B cell (primary cell): Measurements from ENCODE around the gene DDA1. TPM values are rescaled to one million over a fixed set of nuclear protein-coding genes. Genes with fewer than 3 reads are reported as not detected.

Experiments
- ATAC-seq: fragments of 200-7000 bp; cut with Tn5 transposase; one replicate; pipeline ENCODE4 v1.10.0; 2021; ENCODE audit warnings: low read depth, mild to moderate bottlenecking, moderate number of reproducible peaks, moderate library complexity
- CTCF ChIA-PET: fragments of 350-600 bp; sonication (Branson Sonifier 250); formaldehyde crosslinking; loops from one replicate; lab custom pipeline; 2021; ENCODE audit warnings: antibody characterized with exemption, inconsistent platforms; lab: Charles Lee
- POLR2A ChIA-PET: fragments of 350-600 bp; sonication (Branson Sonifier 250); formaldehyde crosslinking; loops from one replicate; lab custom pipeline; 2021; ENCODE audit warnings: antibody characterized with exemption; lab: Charles Lee
- DNase-seq: peaks from one replicate; pipeline ENCODE4 v3.0.0; 2013
- H2AFZ ChIP-seq: 2 replicates; pipeline ENCODE4 v1.6.1; 2012; ENCODE audit warnings: mild to moderate bottlenecking, low read depth, low read length; ENCODE audit not compliant: insufficient read depth, poor library complexity, severe bottlenecking
- H3K27ac ChIP-seq, 2 donors: 1 replicate in 1 of 2; 2 replicates in 1 of 2; pipeline ENCODE4 v1.5.1; 2012 to 2013; ENCODE audit warnings: low read length in 2 of 2, mild to moderate bottlenecking in 2 of 2, moderate library complexity in 1 of 2
- H3K27me3 ChIP-seq, 4 experiments: fragments of 200-600 bp in 1 of 4; sonication (generic) in 1 of 4; replicated peaks in 1 of 4; 1 replicate in 2 of 4; 2 replicates in 2 of 4; pipeline versions ENCODE4 v1.6.1 to v1.7.0; 2013 to 2016; ENCODE audit warnings: low read length in 3 of 4, mild to moderate bottlenecking in 2 of 4, mixed read lengths in 1 of 4, moderate library complexity in 1 of 4; ENCODE audit not compliant: insufficient read depth in 4 of 4, control insufficient read depth in 3 of 4; ENCODE audit errors: control extremely low read depth in 1 of 4
- H3K36me3 ChIP-seq, 2 experiments: replicated peaks in 1 of 2; 1 replicate in 1 of 2; 2 replicates in 1 of 2; pipeline versions ENCODE4 v1.6.1 to v1.7.1; 2013; ENCODE audit warnings: low read length in 1 of 2; ENCODE audit not compliant: insufficient read depth in 2 of 2, control insufficient read depth in 1 of 2; ENCODE audit errors: control extremely low read depth in 1 of 2, extremely low read depth in 1 of 2
- H3K4me1 ChIP-seq, 2 donors: fragments of 200-600 bp in 1 of 2; sonication (generic) in 1 of 2; 1 replicate in 1 of 2; 2 replicates in 1 of 2; pipeline versions ENCODE4 v1.5.1 to v1.6.1; 2013 to 2017; ENCODE audit warnings: low read length in 2 of 2; ENCODE audit not compliant: control insufficient read depth in 2 of 2, insufficient read depth in 2 of 2
- H3K4me2 ChIP-seq: replicated peaks from 2 replicates; pipeline ENCODE3; 2012; ENCODE audit warnings: mild to moderate bottlenecking, low read depth, low read length; ENCODE audit not compliant: poor library complexity, severe bottlenecking
- H3K4me3 ChIP-seq, 5 experiments: fragments of 200-600 bp in 1 of 5; sonication (generic) in 1 of 5; 1 replicate in 3 of 5; 2 replicates in 2 of 5; pipeline versions ENCODE4 v1.5.1 to v1.7.0; 2011 to 2016; ENCODE audit warnings: low read length in 4 of 5, mild to moderate bottlenecking in 4 of 5, low read depth in 2 of 5, control low read depth in 1 of 5, moderate library complexity in 1 of 5; ENCODE audit not compliant: insufficient read depth in 1 of 5; ENCODE audit errors: control extremely low read depth in 1 of 5, extremely low read depth in 1 of 5
- H3K79me2 ChIP-seq: fragments of 200-600 bp; sonication (generic); one replicate; pipeline ENCODE4 v1.6.0; 2016; ENCODE audit warnings: low read length; ENCODE audit not compliant: control insufficient read depth, insufficient read depth
- H3K9ac ChIP-seq: fragments of 200-600 bp; sonication (generic); 2 replicates; pipeline ENCODE4 v1.6.1; 2017; ENCODE audit warnings: mild to moderate bottlenecking, low read length, moderate library complexity
- H3K9me3 ChIP-seq, 3 donors: one replicate each; pipeline versions ENCODE4 v1.6.1 to v1.7.1; 2013; ENCODE audit warnings: low read length in 2 of 3; ENCODE audit not compliant: control insufficient read depth in 2 of 3, insufficient read depth in 1 of 3; ENCODE audit errors: control extremely low read depth in 1 of 3
- H4K20me1 ChIP-seq: 2 replicates; pipeline ENCODE4 v1.6.0; 2012; ENCODE audit warnings: mild to moderate bottlenecking, low read length; ENCODE audit not compliant: insufficient read depth, control insufficient read depth, poor library complexity, severe bottlenecking
- H3K27ac Mint-ChIP-seq: one replicate; pipeline ENCODE4 v1.8.0; 2021; ENCODE audit warnings: mixed read lengths
- H3K27me3 Mint-ChIP-seq: one replicate; pipeline ENCODE4 v1.8.0; 2021; ENCODE audit warnings: mixed read lengths
- H3K4me1 Mint-ChIP-seq: one replicate; pipeline ENCODE4 v1.8.0; 2021; ENCODE audit warnings: mixed read lengths
- H3K4me3 Mint-ChIP-seq: one replicate; pipeline ENCODE4 v1.8.0; 2021; ENCODE audit warnings: mixed read lengths
- H3K9me3 Mint-ChIP-seq: one replicate; pipeline ENCODE4 v1.8.0; 2022; ENCODE audit warnings: mixed read lengths; ENCODE audit not compliant: insufficient read depth
- CTCF ChIP-seq: fragments of 200-600 bp; IDR thresholded peaks from one replicate; pipeline ENCODE4 v1.8.0; 2022; ENCODE audit warnings: antibody characterized with exemption, mild to moderate bottlenecking
- EZH2 ChIP-seq: IDR thresholded peaks from 2 replicates; pipeline ENCODE4 v1.6.1; 2012; ENCODE audit warnings: borderline replicate concordance, low read depth, mild to moderate bottlenecking, moderate library complexity, low read length; ENCODE audit not compliant: insufficient read depth, poor library complexity, severe bottlenecking
- WGBS: methylation state at CpG from one replicate; pipeline ENCODE4 v1.1.5; 2013; ENCODE audit warnings: missing lambda C conversion rate; ENCODE audit not compliant: insufficient coverage; 5-methylcytosine and 5-hydroxymethylcytosine counted together
- intact Hi-C: fragments of 100-400 bp; cut with micrococcal nuclease; formaldehyde crosslinking; loops from one replicate; pipeline ENCODE4 v1.10.0; 2022
- polyA plus RNA-seq: library from polyadenylated mRNA; depleted of rRNA; stranded (reverse); fragments of >200 nt; gene quantifications from 2 replicates; pipeline ENCODE4 v1.2.3, GENCODE V29; 2012
- total RNA-seq, 2 donors: library from RNA; stranded (reverse); fragments of 120-200 nt in 1 of 2; gene quantifications; 1 replicate in 1 of 2; 2 replicates in 1 of 2; pipeline versions ENCODE4 v1.2.3 to v1.2.4, GENCODE V29; 2013 to 2022

DDA1 gene
- total and polyA plus RNA-seq, 2 donors (not counting 1 experiment from before 2014, with no cell fraction given): 38.4 TPM

- Mint-ChIP-seq H3K27ac (peak overlapping the region; percentile 56), H3K4me1 (peaks cover 16% of the 10 kb centered on the region), H3K9me3 (no peaks in the 10 kb centered on the region), H3K4me3 (peak overlapping the region; percentile 73), H3K27me3 (peaks cover 6% of the 10 kb centered on the region)
- CTCF ChIA-PET: interaction anchor here (0.9 to 1.3 kb wide), 3 partner anchors 11 to 42 kb away, joined by 3 to 4 read pairs (median 3); partner anchors contain the start of gene DDA1
- H3K27ac ChIP-seq: no peak overlapping the region
- POLR2A ChIA-PET: interaction anchor here (0.5 to 1.2 kb wide), 3 partner anchors 11 to 23 kb away, joined by 6 to 7 read pairs (median 6); partner anchors contain the start of gene DDA1
- peak overlapping the region in 4 of 5 experiments; percentile 52 to 70 (median 65) for H3K4me3 ChIP-seq
- H2AFZ ChIP-seq: peak overlapping the region; percentile 90
- no peaks in the 10 kb centered on the region for H4K20me1 ChIP-seq
- DNase-seq (peak; percentile 59), ATAC-seq (peak; percentile 26)
- H3K79me2 ChIP-seq: no peaks in the 10 kb centered on the region
- 7% methylated on average over 75 of the region's 94 CpGs for WGBS
- intact Hi-C loops: no loop called here
- peaks cover 0 to 25% (median 1%) of the 10 kb centered on the region in 4 experiments for H3K27me3 ChIP-seq
- H3K9ac ChIP-seq: peak overlapping the region; percentile 65
- H3K4me2 ChIP-seq: peak overlapping the region; percentile 97
- peaks cover 0 to 10% (median 0%) of the 10 kb centered on the region in 3 donors for H3K9me3 ChIP-seq
- no peaks in the 10 kb centered on the region for H3K36me3 ChIP-seq
- peaks cover 14 to 19% of the 10 kb centered on the region in 2 donors for H3K4me1 ChIP-seq
- no peak for TF ChIP-seq CTCF
- no peak for TF ChIP-seq EZH2
Measured at GRCh38 chr19:17328517-17329365, 19.4 kb downstream of the DDA1 start.
